Testis (tissue), 3 donors: ENCODE results near the gene GRID1. TPM values are rescaled to one million over a fixed set of nuclear protein-coding genes. Genes with fewer than 3 reads are reported as not detected.

ENCODE experiments used
- DNase-seq: peaks from one replicate; pipeline ENCODE4 v3.0.0-alpha.2; 2019
- H3K27ac ChIP-seq, 2 donors: fragments of 200-600 bp; sonication (generic); one replicate each; pipeline ENCODE4 v1.5.1; 2019
- H3K27me3 ChIP-seq: fragments of 200-600 bp; sonication (generic); one replicate; pipeline ENCODE4 v1.5.1; 2019
- H3K36me3 ChIP-seq: fragments of 200-600 bp; sonication (generic); one replicate; pipeline ENCODE4 v1.5.1; 2017; ENCODE audit warnings: low read depth; ENCODE audit errors: missing control alignments
- H3K4me1 ChIP-seq: fragments of 200-600 bp; sonication (generic); one replicate; pipeline ENCODE4 v1.5.1; 2019
- H3K4me3 ChIP-seq, 2 donors: fragments of 200-600 bp; sonication (generic); one replicate each; pipeline ENCODE4 v1.5.1; 2017 to 2019
- H3K9me3 ChIP-seq: fragments of 200-600 bp; sonication (generic); one replicate; pipeline ENCODE4 v1.5.1; 2017
- POLR2A ChIP-seq: fragments of 450-650 bp; IDR thresholded peaks from one replicate; pipeline ENCODE4 v1.6.1; 2017; ENCODE audit warnings: antibody characterized with exemption, mild to moderate bottlenecking, moderate library complexity
- WGBS, 2 donors: methylation state at CpG; one replicate each; pipeline ENCODE4 v1.1.5; 2018; 5-methylcytosine and 5-hydroxymethylcytosine counted together
- intact Hi-C: fragments of 100-400 bp; cut with DNase I; formaldehyde crosslinking; loops from one replicate; pipeline ENCODE4 v1.15.1; 2023; ENCODE audit warnings: low total_unique reads
- polyA plus RNA-seq: library from polyadenylated mRNA; stranded (reverse); fragments of 350-450 nt; fragmentation: Illumina TruSeq; extraction: RNeasy Lipid Tissue Mini Kit (QIAGEN cat#74804); gene quantifications from one replicate; pipeline ENCODE4 v1.2.3, GENCODE V29; 2014; ENCODE audit warnings: low read depth, low replicate concordance; ENCODE audit not compliant: insufficient read depth
- total RNA-seq, 2 donors: library from RNA; depleted of rRNA; stranded (reverse); fragments of >200 nt; gene quantifications; one replicate each; pipeline ENCODE4 v1.2.3, GENCODE V29; 2016
- TF ChIP-seq, protein P1 (sequence below), 3 experiments: fragments of 450-650 bp in 2 of 3; fragments of 200-600 bp in 1 of 3; sonication (generic) in 1 of 3; IDR thresholded peaks; one replicate each; pipeline ENCODE4 v1.5.1; 2016 to 2019; ENCODE audit warnings: antibody characterized with exemption in 3 of 3, mild to moderate bottlenecking in 2 of 3, moderate library complexity in 1 of 3

GRID1 gene
- total and polyA plus RNA-seq, 3 donors from 2014 or later, result 7.4 to 16.7 (median 8.1) TPM

DNA sequence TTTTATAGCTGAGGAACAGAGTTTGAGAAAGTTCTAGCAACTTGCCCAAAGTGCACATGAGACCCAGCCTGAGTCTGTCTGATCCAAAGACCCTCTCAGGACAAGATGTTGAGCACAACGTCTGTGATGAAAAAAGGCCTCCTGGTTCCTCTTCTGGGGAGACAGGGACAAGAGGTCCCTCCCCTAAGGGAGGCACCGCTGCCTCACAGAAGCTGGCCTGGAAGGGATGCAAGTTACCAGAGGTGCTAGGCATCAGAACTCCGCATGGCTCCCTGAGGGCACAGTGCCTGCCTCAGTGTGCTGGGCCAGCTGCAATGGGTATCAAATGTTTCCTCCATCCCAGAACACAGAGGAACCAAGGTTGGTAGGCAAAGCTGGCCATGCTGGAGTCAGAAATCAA, 302.4 kb downstream of the GRID1 start:
- 74 to 89% methylated on average over 3 of the region's 3 CpGs for WGBS, 2 donors
- no peak for DNase-seq
- no peaks in the 10 kb centered on the region for H3K9me3 ChIP-seq
- no peaks in the 10 kb centered on the region for H3K36me3 ChIP-seq
- intact Hi-C loops, result no loop called here
- H3K27ac ChIP-seq, result no peak overlapping the region
- no peaks in the 10 kb centered on the region for H3K4me1 ChIP-seq
- no peak overlapping the region for H3K4me3 ChIP-seq
- no peak for TF ChIP-seq POLR2A
- TF ChIP-seq, protein P1, sequence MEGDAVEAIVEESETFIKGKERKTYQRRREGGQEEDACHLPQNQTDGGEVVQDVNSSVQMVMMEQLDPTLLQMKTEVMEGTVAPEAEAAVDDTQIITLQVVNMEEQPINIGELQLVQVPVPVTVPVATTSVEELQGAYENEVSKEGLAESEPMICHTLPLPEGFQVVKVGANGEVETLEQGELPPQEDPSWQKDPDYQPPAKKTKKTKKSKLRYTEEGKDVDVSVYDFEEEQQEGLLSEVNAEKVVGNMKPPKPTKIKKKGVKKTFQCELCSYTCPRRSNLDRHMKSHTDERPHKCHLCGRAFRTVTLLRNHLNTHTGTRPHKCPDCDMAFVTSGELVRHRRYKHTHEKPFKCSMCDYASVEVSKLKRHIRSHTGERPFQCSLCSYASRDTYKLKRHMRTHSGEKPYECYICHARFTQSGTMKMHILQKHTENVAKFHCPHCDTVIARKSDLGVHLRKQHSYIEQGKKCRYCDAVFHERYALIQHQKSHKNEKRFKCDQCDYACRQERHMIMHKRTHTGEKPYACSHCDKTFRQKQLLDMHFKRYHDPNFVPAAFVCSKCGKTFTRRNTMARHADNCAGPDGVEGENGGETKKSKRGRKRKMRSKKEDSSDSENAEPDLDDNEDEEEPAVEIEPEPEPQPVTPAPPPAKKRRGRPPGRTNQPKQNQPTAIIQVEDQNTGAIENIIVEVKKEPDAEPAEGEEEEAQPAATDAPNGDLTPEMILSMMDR (IDR thresholded peaks at IDR 0.05), result no peak
- no peaks in the 10 kb centered on the region for H3K27me3 ChIP-seq

DNA sequence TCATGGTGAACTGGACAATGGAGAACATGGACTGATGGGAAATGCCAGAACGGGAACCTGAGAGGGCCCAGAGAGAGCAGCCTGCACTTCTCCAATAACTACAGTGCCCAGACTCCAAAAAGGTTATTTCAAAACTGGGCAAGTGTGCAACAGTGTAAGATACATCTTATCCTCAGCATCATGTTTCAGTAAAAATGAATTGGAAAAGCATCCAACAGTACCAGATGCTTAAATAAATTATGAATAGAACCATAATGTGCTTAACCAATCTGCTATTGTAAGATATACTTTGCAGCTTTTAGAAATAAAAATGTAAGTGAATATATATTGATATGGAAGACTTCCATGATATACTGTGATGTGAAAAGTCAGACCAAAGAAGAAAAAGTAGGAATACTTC, 303.3 kb downstream of the GRID1 start:
- Histone ChIP-seq H3K9me3 (no peaks in the 10 kb centered on the region), H3K36me3 (no peaks in the 10 kb centered on the region), H3K4me1 (no peaks in the 10 kb centered on the region), H3K4me3 (no peak overlapping the region), H3K27ac (no peak overlapping the region), H3K27me3 (no peaks in the 10 kb centered on the region)
- intact Hi-C loops, result no loop called here
- DNase-seq, result no peak
- TF ChIP-seq POLR2A, result no peak
- WGBS, 2 donors, result 81 to 94% methylated on average over 1 of the region's 1 CpG

DNA sequence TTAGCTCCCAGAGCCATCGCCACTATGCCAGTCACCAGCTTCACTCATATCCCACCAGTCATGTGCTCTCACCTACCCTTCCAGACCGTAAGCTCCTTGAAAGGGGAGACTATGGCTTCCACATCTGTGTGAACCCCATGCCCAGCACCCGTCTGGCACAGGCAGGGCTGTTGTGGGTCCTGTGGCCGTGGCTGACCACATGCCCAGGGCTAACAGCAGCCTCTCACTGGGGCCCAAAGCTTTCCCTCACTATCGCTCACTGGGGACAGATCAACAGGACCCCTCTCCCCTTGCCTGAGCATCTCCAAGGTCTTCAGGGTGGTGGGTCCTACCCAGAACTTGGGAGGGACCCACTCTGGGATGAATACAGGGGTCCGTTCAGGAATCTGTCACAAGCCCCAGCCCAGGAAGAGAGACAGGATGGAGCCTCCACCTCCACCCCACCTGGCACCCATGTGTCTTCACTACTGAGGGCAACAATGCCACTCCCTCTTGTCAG, 303.9 kb downstream of the GRID1 start:
- TF ChIP-seq, protein P1 (IDR thresholded peaks at IDR 0.05), result no peak
- no peak for TF ChIP-seq POLR2A
- H3K9me3 ChIP-seq, result no peaks in the 10 kb centered on the region
- no peak overlapping the region for H3K27ac ChIP-seq
- intact Hi-C loops, result no loop called here
- H3K27me3 ChIP-seq, result no peaks in the 10 kb centered on the region
- no peak overlapping the region for H3K4me3 ChIP-seq
- DNase-seq, result no peak
- 92 to 97% methylated on average over 5 to 6 of the region's 6 CpGs for whole genome bisulfite sequencing, 2 donors
- no peaks in the 10 kb centered on the region for H3K36me3 ChIP-seq
- H3K4me1 ChIP-seq, result no peaks in the 10 kb centered on the region

DNA sequence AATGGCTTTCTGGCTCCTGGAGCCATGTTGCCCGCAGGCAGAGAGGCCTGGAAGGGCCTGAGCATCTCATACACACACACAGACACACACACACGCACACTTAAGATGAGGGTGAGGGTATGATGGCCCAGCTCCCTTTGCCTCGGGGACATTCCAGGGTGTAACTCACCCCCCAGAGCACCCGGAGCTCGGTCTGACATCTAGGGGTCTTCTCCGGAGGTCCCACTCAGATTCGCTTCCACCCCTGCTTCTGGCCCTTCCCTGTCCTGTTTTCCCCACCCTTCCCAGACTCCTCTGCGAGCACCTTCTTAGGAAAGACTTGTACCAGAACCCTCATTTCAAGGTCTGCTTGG, 304.4 kb downstream of the GRID1 start:
- H3K4me1 ChIP-seq, result no peaks in the 10 kb centered on the region
- no peaks in the 10 kb centered on the region for H3K27me3 ChIP-seq
- no peak overlapping the region for H3K4me3 ChIP-seq
- DNase-seq, result no peak
- no peak overlapping the region for H3K27ac ChIP-seq
- 89 to 91% methylated on average over 6 to 8 of the region's 8 CpGs for WGBS, 2 donors
- no peak for TF ChIP-seq POLR2A
- TF ChIP-seq, protein P1 (IDR thresholded peaks at IDR 0.05), result no peak
- no peaks in the 10 kb centered on the region for H3K36me3 ChIP-seq
- intact Hi-C loops, result no loop called here
- H3K9me3 ChIP-seq, result no peaks in the 10 kb centered on the region

DNA sequence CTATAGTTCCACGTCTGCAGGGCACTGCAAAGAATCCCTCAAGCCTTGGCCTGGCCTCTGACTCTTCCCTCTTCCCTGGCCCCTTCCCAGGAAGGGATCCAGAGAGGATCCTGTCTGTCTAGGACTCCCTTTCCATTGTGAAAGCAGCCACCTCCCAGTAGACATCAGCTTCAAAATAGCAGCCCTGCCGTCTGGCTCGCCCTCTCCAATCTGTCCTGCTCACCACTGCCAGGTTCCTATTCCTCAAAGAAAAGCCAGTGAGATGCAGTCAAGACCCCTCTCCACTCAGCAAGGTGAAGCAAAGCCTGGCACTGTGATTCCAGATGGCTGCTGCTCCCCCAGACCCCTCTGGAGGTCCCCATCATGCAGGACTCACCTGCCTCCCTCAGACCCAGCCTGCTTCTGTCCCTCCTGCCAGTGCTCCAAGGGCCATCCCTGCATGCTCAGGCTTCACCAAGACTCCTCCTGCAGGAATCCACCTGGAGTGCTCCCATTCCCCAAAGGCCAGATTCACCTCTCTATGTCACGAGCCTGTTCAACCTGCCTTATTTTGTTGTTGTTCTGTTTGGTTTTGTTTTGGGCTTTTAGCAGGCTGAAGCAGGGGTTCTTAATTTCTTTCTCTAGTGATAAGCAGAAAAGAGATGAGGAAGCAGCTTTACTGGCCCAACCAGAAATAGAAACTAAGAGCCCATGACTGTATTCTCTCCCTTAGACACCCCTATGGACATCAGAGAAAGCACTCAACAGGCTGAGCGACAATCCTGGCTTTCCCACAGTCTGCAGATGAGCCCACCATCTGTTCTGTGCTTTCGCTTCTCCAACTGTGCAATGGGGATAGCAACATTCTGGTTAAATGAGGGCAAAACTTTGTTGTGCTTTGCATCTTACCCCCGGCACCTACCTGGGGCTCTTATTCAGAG, 305.1 kb downstream of the GRID1 start:
- 85 to 90% methylated on average over 7 of the region's 7 CpGs for WGBS, 2 donors
- no peaks in the 10 kb centered on the region for H3K27me3 ChIP-seq
- no peaks in the 10 kb centered on the region for H3K9me3 ChIP-seq
- H3K27ac ChIP-seq, result no peak overlapping the region
- TF ChIP-seq, protein P1 (IDR thresholded peaks at IDR 0.05), result no peak
- no peak for TF ChIP-seq POLR2A
- intact Hi-C loops, result no loop called here
- no peak overlapping the region for H3K4me3 ChIP-seq
- no peaks in the 10 kb centered on the region for H3K4me1 ChIP-seq
- no peak for DNase-seq
- H3K36me3 ChIP-seq, result no peaks in the 10 kb centered on the region
